Ovary (tissue), 3 donors: ENCODE results near the gene S100B.

Source experiments
- CTCF ChIP-seq, 3 donors: fragments of 450-650 bp in 2 of 3; fragments of 200-600 bp in 1 of 3; IDR thresholded peaks; one replicate each; pipeline versions ENCODE4 v1.5.1 to v1.8.0; 2016 to 2022; ENCODE audit warnings: antibody characterized with exemption in 3 of 3, mild to moderate bottlenecking in 1 of 3
- EP300 ChIP-seq: sonication (generic); formaldehyde crosslinking; IDR thresholded peaks from one replicate; pipeline ENCODE4 v1.6.1; 2017; ENCODE audit warnings: antibody characterized with exemption
- POLR2A ChIP-seq: fragments of 450-650 bp; IDR thresholded peaks from one replicate; pipeline ENCODE4 v1.6.1; 2017; ENCODE audit warnings: antibody characterized with exemption, mild to moderate bottlenecking, moderate library complexity
- donor health status: DM: no; HTN: no; CAD: no.

GRCh38 chr21:46617267-46618051 is 12.6 kb upstream of the S100B start:
- no peak for TF ChIP-seq CTCF (IDR thresholded peaks at IDR 0.05)
- TF ChIP-seq EP300 = no peak
- no peak for TF ChIP-seq POLR2A
